HepG2 (cell line): ENCODE data around the gene OTP. TPM values are rescaled to one million over a fixed set of nuclear protein-coding genes. Genes with fewer than 3 reads are reported as not detected.

Experiments used
- ATAC-seq: fragments of 200-7000 bp; cut with Tn5 transposase; 3 replicates; pipeline ENCODE4 v1.9.1; 2020; ENCODE audit warnings: mild to moderate bottlenecking, moderate library complexity
- BruUV-seq: library from RNA; stranded (reverse); fragments of 400-500 nt; replicated peaks from 2 replicates; lab custom pipeline; 2021; lab: Mats Ljungman, UMichigan
- CTCF ChIA-PET: fragments of 300-600 bp; formaldehyde crosslinking; extraction: SDS; loops from one replicate; lab custom pipeline; 2021; ENCODE audit warnings: low total read pairs, inconsistent platforms, low intra/inter-chr PET ratio; lab: Yijun Ruan, JAX
- POLR2A ChIA-PET: fragments of 350-600 bp; sonication (Branson Sonifier 250); formaldehyde crosslinking; loops from one replicate; lab custom pipeline; 2020; ENCODE audit warnings: antibody characterized with exemption, inconsistent platforms; lab: Yijun Ruan, JAX
- DNase-seq: peaks from one replicate; pipeline ENCODE4 v3.0.0-alpha.2; 2015; ENCODE audit warnings: low spot score
- FAIRE-seq: peaks from 3 replicates; lab custom pipeline; 2011; peaks lifted over from hg19 to GRCh38; lab: Jason Lieb, UNC
- H2AFZ ChIP-seq: one replicate; pipeline ENCODE4 v1.6.1; 2011; ENCODE audit warnings: low read length, inconsistent platforms
- H3K27ac ChIP-seq: fragments of 300-600 bp; 3 replicates; pipeline ENCODE4 v1.8.0; 2011; ENCODE audit warnings: mixed run types, mild to moderate bottlenecking, mixed read lengths, low read length, inconsistent platforms; ENCODE audit not compliant: insufficient read depth; ENCODE audit errors: extremely low read length
- H3K27me3 ChIP-seq, 2 experiments: fragments of 200-600 bp in 1 of 2; 2 replicates in 1 of 2; 3 replicates in 1 of 2; pipeline versions ENCODE4 v1.6.0 to v1.8.0; 2011; ENCODE audit warnings: low read length in 2 of 2, mild to moderate bottlenecking in 2 of 2, moderate library complexity in 2 of 2, inconsistent platforms in 1 of 2; ENCODE audit not compliant: insufficient read depth in 2 of 2, control insufficient read depth in 1 of 2
- H3K36me3 ChIP-seq, 2 experiments: fragments of 200-600 bp in 1 of 2; replicated peaks in 1 of 2; 2 replicates in 1 of 2; 3 replicates in 1 of 2; pipeline versions ENCODE4 v1.5.1 to v1.8.0; 2011; ENCODE audit warnings: low read length in 2 of 2, inconsistent platforms in 1 of 2; ENCODE audit not compliant: insufficient read depth in 2 of 2, control insufficient read depth in 1 of 2
- H3K4me1 ChIP-seq: 2 replicates; pipeline ENCODE4 v1.5.1; 2012; ENCODE audit warnings: low read length, inconsistent platforms; ENCODE audit not compliant: insufficient read depth
- H3K4me2 ChIP-seq: 2 replicates; pipeline ENCODE4 v1.6.0; 2011; ENCODE audit warnings: low read depth, low read length, inconsistent platforms
- H3K4me3 ChIP-seq, 3 experiments: fragments of 200-600 bp in 1 of 3; sonication (generic), shearing (Covaris generic) in 1 of 3; replicated peaks in 1 of 3; 2 replicates each; pipeline ENCODE4 v1.5.1; 2011 to 2016; ENCODE audit warnings: low read length in 3 of 3, inconsistent platforms in 2 of 3, low read depth in 2 of 3, mild to moderate bottlenecking in 2 of 3, control low read depth in 1 of 3, mixed read lengths in 1 of 3; ENCODE audit not compliant: insufficient read depth in 1 of 3
- H3K79me2 ChIP-seq: one replicate; pipeline ENCODE4 v1.6.1; 2011; ENCODE audit warnings: low read length, inconsistent platforms; ENCODE audit not compliant: insufficient read depth
- H3K9ac ChIP-seq: 2 replicates; pipeline ENCODE4 v1.6.0; 2011; ENCODE audit warnings: mild to moderate bottlenecking, low read depth, low read length, inconsistent platforms; ENCODE audit not compliant: insufficient read depth
- H3K9me3 ChIP-seq: 2 replicates; pipeline ENCODE4 v1.5.1; 2012; ENCODE audit warnings: mild to moderate bottlenecking, low read length
- H4K20me1 ChIP-seq: 2 replicates; pipeline ENCODE4 v1.6.0; 2011; ENCODE audit warnings: inconsistent platforms, mild to moderate bottlenecking, low read length, moderate library complexity; ENCODE audit not compliant: insufficient read depth
- ARNT ChIP-seq: fragments of 450-650 bp; IDR thresholded peaks from 2 replicates; pipeline ENCODE4 v1.6.1; 2017
- BRD4 ChIP-seq: sonication (generic); formaldehyde crosslinking; IDR thresholded peaks from 2 replicates; pipeline ENCODE4 v1.4.0; 2020; ENCODE audit warnings: missing genetic modification reagents
- DDIT3 ChIP-seq: sonication (generic); formaldehyde crosslinking; IDR thresholded peaks from 2 replicates; pipeline ENCODE4 v1.4.0; 2020; ENCODE audit warnings: mild to moderate bottlenecking, missing genetic modification reagents
- MYNN ChIP-seq: sonication (generic); formaldehyde crosslinking; IDR thresholded peaks from 2 replicates; pipeline ENCODE4 v1.4.0; 2020; ENCODE audit warnings: mild to moderate bottlenecking, low read depth, missing genetic modification reagents
- SAP130 ChIP-seq: IDR thresholded peaks from 2 replicates; pipeline ENCODE4 v1.6.1; 2016; ENCODE audit warnings: low read depth
- TFDP2 ChIP-seq: sonication (generic); formaldehyde crosslinking; IDR thresholded peaks from 2 replicates; pipeline ENCODE4 v1.4.0; 2020; ENCODE audit warnings: missing genetic modification reagents
- ZBTB1 ChIP-seq: sonication (generic); formaldehyde crosslinking; IDR thresholded peaks from 2 replicates; pipeline ENCODE4 v1.4.0; 2020; ENCODE audit warnings: missing genetic modification reagents, borderline replicate concordance
- ZNF407 ChIP-seq: sonication (generic); formaldehyde crosslinking; IDR thresholded peaks from one replicate; pipeline ENCODE4 v1.5.1; 2020; ENCODE audit warnings: mild to moderate bottlenecking, missing genetic modification reagents; ENCODE audit errors: not compliant biosample characterization
- ZNF7 ChIP-seq: IDR thresholded peaks from 2 replicates; pipeline ENCODE4 v1.6.1; 2016; ENCODE audit warnings: missing biosample characterization, missing genetic modification reagents
- WGBS: methylation state at CpG from one replicate; pipeline ENCODE4 v1.1.6; 2017; ENCODE audit warnings: low lambda C conversion rate; 5-methylcytosine and 5-hydroxymethylcytosine counted together
- in situ Hi-C: cut with HindIII; loops from 2 replicates; pipeline ENCODE4 v1.10.0; 2017; ENCODE audit warnings: low pct_unique_long_range_greater_than_20kb; ENCODE audit not compliant: extremely low pct_ligation_motif_present
- intact Hi-C: fragments of 100-400 bp; cut with micrococcal nuclease; formaldehyde crosslinking; loops from one replicate; pipeline ENCODE4 v1.10.0; 2022; ENCODE audit not compliant: unreplicated experiment
- polyA plus RNA-seq, 8 experiments: library from polyadenylated mRNA; depleted of rRNA in 3 of 8; stranded (reverse) in 7 of 8; unstranded in 1 of 8; fragments of >200 nt; fragmentation: Illumina TruSeq in 4 of 8; extraction: Trizol in 4 of 8; gene quantifications; 2 replicates each; pipeline versions ENCODE4 v1.2.1 to v1.2.3, GENCODE V29; 2011 to 2016; ENCODE audit warnings: low read depth in 4 of 8, missing spikeins in 1 of 8, mixed read lengths in 1 of 8; ENCODE audit not compliant: insufficient read depth in 1 of 8
- total RNA-seq, 5 experiments: library from RNA; depleted of rRNA; stranded (reverse); fragments of >200 nt; fragmentation: Illumina TruSeq; extraction: Trizol; gene quantifications; 2 replicates each; pipeline ENCODE4 v1.2.3, GENCODE V29; 2016; ENCODE audit warnings: low read depth in 1 of 5

OTP gene
- total and polyA plus RNA-seq, 2 of the 13 experiments (the other 11 are each of a cell fraction or from before 2014, with no cell fraction given) = not detected

GRCh38 chr5:77607324-77607723 lies 31.2 kb downstream of the OTP start:
- CTCF ChIA-PET = no interaction called here
- BruUV-seq = no TSS peak
- in situ Hi-C loops = no loop called here
- TF ChIP-seq SAP130 (CRISPR knock-in tag) (no peak), ZBTB1 (CRISPR knock-in tag) (no peak)
- H3K4me1 ChIP-seq = no peaks in the 10 kb centered on the region
- H2AFZ ChIP-seq = no peak overlapping the region
- intact Hi-C loops = no loop called here
- H3K4me3 ChIP-seq = no peak overlapping the region
- H3K9ac ChIP-seq = no peak overlapping the region
- H4K20me1 ChIP-seq = no peaks in the 10 kb centered on the region
- DNase-seq (peak; percentile 6), ATAC-seq (no peak), FAIRE-seq (no peak)
- H3K79me2 ChIP-seq = no peaks in the 10 kb centered on the region
- H3K27me3 ChIP-seq = no peaks in the 10 kb centered on the region
- 6% methylated on average over 1 of the region's 1 CpG for WGBS
- H3K4me2 ChIP-seq = no peak overlapping the region
- H3K27ac ChIP-seq = no peak overlapping the region
- no peaks in the 10 kb centered on the region for H3K36me3 ChIP-seq
- no peaks in the 10 kb centered on the region for H3K9me3 ChIP-seq
- POLR2A ChIA-PET = no interaction called here

GRCh38 chr5:77606279-77606678 lies 32.2 kb downstream of the OTP start:
- in situ Hi-C loops (no loop called here), intact Hi-C loops (no loop called here)
- FAIRE-seq = no peak
- H3K79me2 ChIP-seq = no peaks in the 10 kb centered on the region
- H3K4me3 ChIP-seq = no peak overlapping the region
- DNase-seq = no peak
- no peak overlapping the region for H2AFZ ChIP-seq
- ChIA-PET CTCF (no interaction called here), POLR2A (no interaction called here)
- H3K9ac ChIP-seq = no peak overlapping the region
- no peaks in the 10 kb centered on the region for H3K4me1 ChIP-seq
- BruUV-seq = no TSS peak
- no peaks in the 10 kb centered on the region for H4K20me1 ChIP-seq
- no peaks in the 10 kb centered on the region for H3K9me3 ChIP-seq
- no peaks in the 10 kb centered on the region for H3K36me3 ChIP-seq
- H3K4me2 ChIP-seq = no peak overlapping the region
- no peaks in the 10 kb centered on the region for H3K27me3 ChIP-seq
- no peak overlapping the region for H3K27ac ChIP-seq
- no peak for ATAC-seq
- TF ChIP-seq DDIT3 (CRISPR knock-in tag) = no peak
- TF ChIP-seq ZNF7 = no peak
- no peak for TF ChIP-seq ARNT
- TF ChIP-seq ZNF407 (CRISPR knock-in tag) = no peak
- no peak for TF ChIP-seq MYNN (CRISPR knock-in tag)
- TF ChIP-seq BRD4 (CRISPR knock-in tag) = no peak
- TF ChIP-seq TFDP2 = no peak
